ENCODE measurements around the gene ZNF774.
"Not testable (repeated sequence)": the region's sequence is repeated elsewhere in the genome, so short reads cannot be mapped to it uniquely, and the experiment has no call there.

Gene ZNF774

GRCh38 chr15:90393040-90393439, 41.0 kb downstream of the ZNF774 start:
- no peak for DNase-seq

GRCh38 chr15:90394074-90394473, 42.0 kb downstream of the ZNF774 start:
- DNase-seq: no peak

- DNase-seq: no peak
These were observed 42.8 kb downstream of the ZNF774 start for GRCh38 chr15:90394748-90395442.

GRCh38 chr15:90396321-90396720, 44.2 kb downstream of the ZNF774 start:
- DNase-seq: no peak

GRCh38 chr15:90400005-90400758, 48.1 kb downstream of the ZNF774 start:
- DNase-seq: no peak

- peak; percentile 63 for DNase-seq
These were observed 48.8 kb downstream of the ZNF774 start for GRCh38 chr15:90400759-90401314.

GRCh38 chr15:90401495-90401894, 49.4 kb downstream of the ZNF774 start:
- DNase-seq: peak; percentile 74

- peak; percentile 67 for DNase-seq
These were observed 50.1 kb downstream of the ZNF774 start for GRCh38 chr15:90402223-90402622.

- DNase-seq: no peak
These were observed 50.7 kb downstream of the ZNF774 start for GRCh38 chr15:90402767-90403166.

GRCh38 chr15:90405055-90405607, 53.0 kb downstream of the ZNF774 start:
- DNase-seq: peak; percentile 12

- no peak for DNase-seq
These were observed 55.3 kb downstream of the ZNF774 start for GRCh38 chr15:90407336-90407735.

- no peak for DNase-seq
These were observed 55.8 kb downstream of the ZNF774 start for GRCh38 chr15:90407871-90408317.

GRCh38 chr15:90408657-90409056, 56.6 kb downstream of the ZNF774 start:
- DNase-seq: no peak

GRCh38 chr15:90409587-90409986, 57.5 kb downstream of the ZNF774 start:
- not testable (repeated sequence) for DNase-seq

GRCh38 chr15:90410316-90410715, 58.2 kb downstream of the ZNF774 start:
- not testable (repeated sequence) for DNase-seq

- no peak for DNase-seq
These were observed 59.1 kb downstream of the ZNF774 start for GRCh38 chr15:90411176-90411575.

Measured in NCI-H82 (cell line).